ENCODE results near the gene FN1.

FN1 gene

GRCh38 chr2:215441560-215442400 lies 5.9 kb upstream of the FN1 start:
- no peak for DNase-seq

GRCh38 chr2:215439980-215440512 lies 4.2 kb upstream of the FN1 start:
- no peak for DNase-seq

GRCh38 chr2:215439404-215439803 lies 3.5 kb upstream of the FN1 start:
- DNase-seq: no peak

GRCh38 chr2:215437614-215438013 lies 1.7 kb upstream of the FN1 start:
- no peak for DNase-seq

GRCh38 chr2:215436705-215437565 lies 1.1 kb upstream of the FN1 start:
- no peak for DNase-seq

GRCh38 chr2:215435280-215435869 lies 493 bp downstream of the FN1 start:
- peak; percentile 13 for DNase-seq

- DNase-seq: no peak
Measured at GRCh38 chr2:215434447-215435279, 1.2 kb downstream of the FN1 start.

GRCh38 chr2:215432759-215433594 lies 2.9 kb downstream of the FN1 start:
- DNase-seq: no peak

- DNase-seq: no peak
Measured at GRCh38 chr2:215431778-215432758, 3.8 kb downstream of the FN1 start.

GRCh38 chr2:215431290-215431689 lies 4.6 kb downstream of the FN1 start:
- DNase-seq: no peak

- no peak for DNase-seq
Measured at GRCh38 chr2:215430528-215431187, 5.2 kb downstream of the FN1 start.

GRCh38 chr2:215429424-215429823 lies 6.4 kb downstream of the FN1 start:
- DNase-seq: no peak

GRCh38 chr2:215428060-215428910 lies 7.6 kb downstream of the FN1 start:
- DNase-seq: no peak

GRCh38 chr2:215427585-215427984 lies 8.3 kb downstream of the FN1 start:
- no peak for DNase-seq

- no peak for DNase-seq
Measured at GRCh38 chr2:215425021-215425782, 10.7 kb downstream of the FN1 start.

- DNase-seq: no peak
Measured at GRCh38 chr2:215423928-215424540, 11.8 kb downstream of the FN1 start.

- DNase-seq: no peak
Measured at GRCh38 chr2:215423234-215423633, 12.6 kb downstream of the FN1 start.
